Neural cell (in vitro differentiated cells): Measurements from ENCODE around the gene SLAMF6. TPM values are rescaled to one million over a fixed set of nuclear protein-coding genes. Genes with fewer than 3 reads are reported as not detected.
"Not testable (repeated sequence)": the region's sequence is repeated elsewhere in the genome, so short reads cannot be mapped to it uniquely, and the experiment has no call there.

Source experiments
- H2AFZ ChIP-seq: fragments of 200-600, 300-800 bp; sonication (generic), shearing (Covaris generic); 2 replicates; pipeline ENCODE4 v1.6.0; 2014; ENCODE audit warnings: low read depth, mild to moderate bottlenecking, antibody characterized with exemption, low read length, moderate library complexity
- H3F3A ChIP-seq: fragments of 200-600 bp; shearing (Covaris generic); 2 replicates; pipeline ENCODE4 v1.6.1; 2016; ENCODE audit warnings: mild to moderate bottlenecking, moderate library complexity, mixed read lengths, antibody characterized with exemption, low read length; ENCODE audit not compliant: insufficient read depth, poor library complexity, severe bottlenecking
- H3K27ac ChIP-seq: fragments of 200-600, 300-800 bp; sonication (generic), shearing (Covaris generic); 2 replicates; pipeline ENCODE4 v1.5.1; 2014; ENCODE audit warnings: mild to moderate bottlenecking, low read length, moderate library complexity
- H3K27me3 ChIP-seq: fragments of 300-800, 200-600 bp; sonication (generic), shearing (Covaris generic); 2 replicates; pipeline ENCODE4 v1.6.0; 2014; ENCODE audit warnings: mild to moderate bottlenecking, low read depth, low read length, moderate library complexity; ENCODE audit not compliant: insufficient read depth
- H3K36me3 ChIP-seq: fragments of 300-800, 200-600 bp; sonication (generic), shearing (Covaris generic); 2 replicates; pipeline ENCODE4 v1.5.1; 2014; ENCODE audit warnings: mild to moderate bottlenecking, antibody characterized with exemption, low read length, moderate library complexity; ENCODE audit not compliant: insufficient read depth
- H3K4me2 ChIP-seq: fragments of 300-800, 200-600 bp; sonication (generic), shearing (Covaris generic); 2 replicates; pipeline ENCODE4 v1.6.0; 2014; ENCODE audit warnings: mild to moderate bottlenecking, low read length
- H3K4me3 ChIP-seq: fragments of 300-800, 200-600 bp; sonication (generic), shearing (Covaris generic); 2 replicates; pipeline ENCODE4 v1.5.1; 2014; ENCODE audit warnings: mild to moderate bottlenecking, low read length, moderate library complexity
- H3K79me2 ChIP-seq: fragments of 200-600 bp; shearing (Covaris generic); replicated peaks from 2 replicates; pipeline ENCODE4 v1.6.0; 2014; ENCODE audit warnings: mild to moderate bottlenecking, low read length, moderate library complexity; ENCODE audit not compliant: insufficient read depth
- H3K9ac ChIP-seq: fragments of 300-800, 200-600 bp; sonication (generic), shearing (Covaris generic); 2 replicates; pipeline ENCODE4 v1.6.1; 2016; ENCODE audit warnings: mild to moderate bottlenecking, low read length, mixed read lengths
- H3K9me2 ChIP-seq: fragments of 200-600 bp; shearing (Covaris generic); 2 replicates; pipeline ENCODE4 v1.6.1; 2016; ENCODE audit warnings: mild to moderate bottlenecking, low read length, mixed read lengths; ENCODE audit not compliant: insufficient read depth
- H3K9me3 ChIP-seq: fragments of 200-600, 300-800 bp; sonication (generic), shearing (Covaris generic); 2 replicates; pipeline ENCODE4 v1.6.1; 2016; ENCODE audit warnings: mild to moderate bottlenecking, mixed run types, low read length, moderate library complexity, mixed read lengths
- H4K20me1 ChIP-seq: fragments of 200-600 bp; shearing (Covaris generic); 2 replicates; pipeline ENCODE4 v1.6.1; 2016; ENCODE audit warnings: mild to moderate bottlenecking, mixed run types; ENCODE audit not compliant: insufficient read depth
- CTCF ChIP-seq: fragments of 450-650 bp; IDR thresholded peaks from 2 replicates; pipeline ENCODE4 v1.5.1; 2014; ENCODE audit warnings: antibody characterized with exemption, mild to moderate bottlenecking, moderate library complexity; ENCODE audit not compliant: poor library complexity, severe bottlenecking
- EP300 ChIP-seq: fragments of 450-650 bp; conservative IDR thresholded peaks from 2 replicates; pipeline ENCODE4 v1.6.1; 2014; ENCODE audit warnings: antibody characterized with exemption, mild to moderate bottlenecking, moderate library complexity; ENCODE audit not compliant: poor library complexity, severe bottlenecking
- EZH2 ChIP-seq: fragments of 200-600, 300-800 bp; shearing (Covaris generic), sonication (generic); IDR thresholded peaks from 2 replicates; pipeline ENCODE4 v1.6.1; 2014; ENCODE audit warnings: antibody characterized with exemption, low read length, borderline replicate concordance, mild to moderate bottlenecking; ENCODE audit not compliant: insufficient read depth, poor library complexity, severe bottlenecking
- MXI1 ChIP-seq: fragments of 450-650 bp; conservative IDR thresholded peaks from 2 replicates; pipeline ENCODE4 v1.6.1; 2014; ENCODE audit warnings: antibody characterized with exemption, mild to moderate bottlenecking; ENCODE audit not compliant: poor library complexity, severe bottlenecking
- POLR2AphosphoS5 ChIP-seq: IDR thresholded peaks from 2 replicates; pipeline ENCODE4 v1.6.1; 2012
- RAD21 ChIP-seq: fragments of 450-650 bp; conservative IDR thresholded peaks from 2 replicates; pipeline ENCODE4 v1.6.1; 2014; ENCODE audit warnings: antibody characterized with exemption, mild to moderate bottlenecking, moderate library complexity
- REST ChIP-seq: IDR thresholded peaks from 2 replicates; pipeline ENCODE4 v1.6.1; 2012; ENCODE audit warnings: borderline replicate concordance
- SMC3 ChIP-seq: fragments of 450-650 bp; conservative IDR thresholded peaks from 2 replicates; pipeline ENCODE4 v1.6.1; 2014; ENCODE audit warnings: antibody characterized with exemption, mild to moderate bottlenecking, moderate library complexity; ENCODE audit not compliant: poor library complexity
- TAF1 ChIP-seq: IDR thresholded peaks from 2 replicates; pipeline ENCODE4 v1.6.1; 2012; ENCODE audit warnings: low read depth
- polyA plus RNA-seq: library from polyadenylated mRNA; depleted of rRNA; stranded (reverse); fragments of >200 nt; gene quantifications from 2 replicates; pipeline ENCODE4 v1.2.3, GENCODE V29; 2014

The SLAMF6 gene
- polyA plus RNA-seq, 1 donor from 2014 or later, result not detected

GRCh38 chr1:160560045-160560705 lies 37.1 kb upstream of the SLAMF6 start:
- no peaks in the 10 kb centered on the region for H3K79me2 ChIP-seq
- no peak overlapping the region for H3K4me3 ChIP-seq
- H3K9me2 ChIP-seq, result no peaks in the 10 kb centered on the region
- H3F3A ChIP-seq, result no peaks in the 10 kb centered on the region
- no peak overlapping the region for H3K9ac ChIP-seq
- no peaks in the 10 kb centered on the region for H3K9me3 ChIP-seq
- H3K27ac ChIP-seq, result no peak overlapping the region
- no peak overlapping the region for H3K4me2 ChIP-seq
- no peaks in the 10 kb centered on the region for H3K36me3 ChIP-seq
- no peak overlapping the region for H2AFZ ChIP-seq
- no peaks in the 10 kb centered on the region for H4K20me1 ChIP-seq
- H3K27me3 ChIP-seq, result no peaks in the 10 kb centered on the region
- TF ChIP-seq EP300, result no peak

DNA sequence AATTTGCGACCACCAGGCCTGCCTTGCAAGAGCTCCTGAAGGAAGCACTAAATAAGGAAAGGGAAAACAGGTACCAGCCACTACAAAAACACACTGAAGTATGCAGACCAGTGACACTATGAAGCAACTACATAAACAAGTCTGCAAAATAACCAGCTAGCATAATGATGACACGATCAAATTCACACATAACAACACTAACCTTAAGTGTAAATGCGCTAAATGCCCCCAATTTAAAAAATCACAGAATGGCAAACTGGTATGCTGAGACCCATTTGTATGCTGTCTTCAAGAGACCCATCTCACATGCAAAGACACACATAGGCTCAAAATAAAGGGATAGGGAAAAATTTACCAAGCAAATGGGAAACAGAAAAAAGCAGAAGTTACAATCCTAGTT lies 36.4 kb upstream of the SLAMF6 start:
- H3K4me3 ChIP-seq, H4K20me1 ChIP-seq, H3K36me3 ChIP-seq, H3K9me2 ChIP-seq, H3K27ac ChIP-seq, H3K27me3 ChIP-seq, H3K79me2 ChIP-seq, H3K4me2 ChIP-seq, H3F3A ChIP-seq, H3K9ac ChIP-seq, H3K9me3 ChIP-seq, H2AFZ ChIP-seq: not testable (repeated sequence)

- no peak overlapping the region for H3K4me3 ChIP-seq
- H3F3A ChIP-seq, result no peaks in the 10 kb centered on the region
- no peak overlapping the region for H2AFZ ChIP-seq
- no peak overlapping the region for H3K9ac ChIP-seq
- H3K36me3 ChIP-seq, result no peaks in the 10 kb centered on the region
- H4K20me1 ChIP-seq, result no peaks in the 10 kb centered on the region
- H3K27ac ChIP-seq, result no peak overlapping the region
- H3K79me2 ChIP-seq, result no peaks in the 10 kb centered on the region
- TF ChIP-seq REST (no peak), TAF1 (no peak), SMC3 (no peak), POLR2AphosphoS5 (no peak), MXI1 (no peak), CTCF (no peak), EP300 (no peak), EZH2 (no peak), RAD21 (no peak)
- H3K9me2 ChIP-seq, result no peaks in the 10 kb centered on the region
- H3K9me3 ChIP-seq, result no peaks in the 10 kb centered on the region
- H3K4me2 ChIP-seq, result no peak overlapping the region
- no peaks in the 10 kb centered on the region for H3K27me3 ChIP-seq
Observed at GRCh38 chr1:160558660-160559380, 35.8 kb upstream of the SLAMF6 start.
